ENCODE results near the gene CD68. TPM values are rescaled to one million over a fixed set of nuclear protein-coding genes. Genes with fewer than 3 reads are reported as not detected.

The CD68 gene
- total RNA-seq, 2 donors from 2014 or later = 70.8 to 133 TPM

- no peak for TF ChIP-seq CTCF (IDR thresholded peaks at IDR 0.05)
- peaks cover 49% of the 10 kb centered on the region for H3K36me3 ChIP-seq
- no peak for ATAC-seq (ENCODE audit: insufficient number of reproducible peaks, low FRiP score, low read depth)
- no peak overlapping the region for H3K4me3 ChIP-seq
- DNase-seq (ENCODE audit: low spot score) = no peak
- no peak overlapping the region for H3K27ac ChIP-seq
- peaks cover 41 to 52% of the 10 kb centered on the region in 2 donors for H3K4me1 ChIP-seq (ENCODE audit: control insufficient read depth in 1 of 2, low read depth in 2 of 2)
- no peaks in the 10 kb centered on the region for H3K9me3 ChIP-seq
- H3K27me3 ChIP-seq (replicated peaks; ENCODE audit: insufficient read depth) = no peaks in the 10 kb centered on the region
Observed at GRCh38 chr17:7576432-7576937, 3.0 kb upstream of the CD68 start.

GRCh38 chr17:7577327-7578199, 1.9 kb upstream of the CD68 start:
- no peak for DNase-seq (ENCODE audit: low spot score)
- Histone ChIP-seq H3K27me3 (replicated peaks; ENCODE audit: insufficient read depth) (no peaks in the 10 kb centered on the region), H3K36me3 (peaks cover 49% of the 10 kb centered on the region), H3K9me3 (no peaks in the 10 kb centered on the region), H3K27ac (no peak overlapping the region), H3K4me1 (ENCODE audit: control insufficient read depth in 1 of 2, low read depth in 2 of 2) (peaks cover 50 to 61% of the 10 kb centered on the region in 2 donors), H3K4me3 (no peak overlapping the region)
- no peak for TF ChIP-seq CTCF (IDR thresholded peaks at IDR 0.05)
- no peak for ATAC-seq (ENCODE audit: insufficient number of reproducible peaks, low FRiP score, low read depth)

- Histone ChIP-seq H3K27ac (peak overlapping the region; percentile 75 to 88), H3K4me1 (ENCODE audit: control insufficient read depth in 1 of 2, low read depth in 2 of 2) (peaks cover 53 to 63% of the 10 kb centered on the region in 2 donors), H3K36me3 (peaks cover 37% of the 10 kb centered on the region), H3K4me3 (peak overlapping the region; percentile 69), H3K27me3 (replicated peaks; ENCODE audit: insufficient read depth) (no peaks in the 10 kb centered on the region), H3K9me3 (no peaks in the 10 kb centered on the region)
- DNase-seq (ENCODE audit: low spot score) (no peak), ATAC-seq (ENCODE audit: insufficient number of reproducible peaks, low FRiP score, low read depth) (no peak)
- TF ChIP-seq CTCF (IDR thresholded peaks at IDR 0.05) = no peak
Observed at GRCh38 chr17:7579834-7580603, 581 bp downstream of the CD68 start.

- no peak for ATAC-seq (ENCODE audit: insufficient number of reproducible peaks, low FRiP score, low read depth)
- Histone ChIP-seq H3K27me3 (replicated peaks; ENCODE audit: insufficient read depth) (no peaks in the 10 kb centered on the region), H3K4me3 (peak overlapping the region; percentile 69), H3K27ac (peak overlapping the region; percentile 61 to 88), H3K4me1 (ENCODE audit: control insufficient read depth in 1 of 2, low read depth in 2 of 2) (peaks cover 49 to 55% of the 10 kb centered on the region in 2 donors), H3K36me3 (peaks cover 28% of the 10 kb centered on the region), H3K9me3 (no peaks in the 10 kb centered on the region)
- TF ChIP-seq CTCF (IDR thresholded peaks at IDR 0.05) = no peak
- no peak for DNase-seq (ENCODE audit: low spot score)
Observed at GRCh38 chr17:7580604-7581575, 1.5 kb downstream of the CD68 start.

Data from thoracic aorta (tissue), 2 donors.